Neural progenitor cell (in vitro differentiated cells): Measurements from ENCODE around the gene TLL2. TPM values are rescaled to one million over a fixed set of nuclear protein-coding genes. Genes with fewer than 3 reads are reported as not detected.

Source experiments
- DNase-seq: peaks from one replicate; pipeline ENCODE4 v3.0.0-alpha.2; 2016; ENCODE audit warnings: low spot score
- H2AFZ ChIP-seq: fragments of 200-600 bp; sonication (generic); replicated peaks from 2 replicates; pipeline ENCODE4 v1.6.1; 2016; ENCODE audit warnings: antibody characterized with exemption
- H3F3A ChIP-seq: fragments of 200-600 bp; sonication (generic); 2 replicates; pipeline ENCODE4 v1.6.1; 2016; ENCODE audit warnings: antibody characterized with exemption, low read depth
- H3K27ac ChIP-seq: fragments of 200-600 bp; sonication (generic); 2 replicates; pipeline ENCODE4 v1.5.1; 2016; ENCODE audit warnings: mild to moderate bottlenecking
- H3K27me3 ChIP-seq: fragments of 200-600 bp; sonication (generic); 2 replicates; pipeline ENCODE4 v1.6.1; 2016; ENCODE audit warnings: mild to moderate bottlenecking, moderate library complexity
- H3K36me3 ChIP-seq: fragments of 200-600 bp; sonication (generic); 2 replicates; pipeline ENCODE4 v1.5.1; 2016
- H3K4me1 ChIP-seq: fragments of 200-600 bp; sonication (generic); 2 replicates; pipeline ENCODE4 v1.6.1; 2016; ENCODE audit warnings: mixed run types
- H3K4me2 ChIP-seq: fragments of 200-600 bp; sonication (generic); 2 replicates; pipeline ENCODE4 v1.6.1; 2016
- H3K4me3 ChIP-seq: fragments of 200-600 bp; sonication (generic); 2 replicates; pipeline ENCODE4 v1.5.1; 2016
- H3K79me2 ChIP-seq: fragments of 200-600 bp; sonication (generic); 2 replicates; pipeline ENCODE4 v1.6.1; 2016; ENCODE audit warnings: low read depth
- H3K9ac ChIP-seq: fragments of 200-600 bp; sonication (generic); 2 replicates; pipeline ENCODE4 v1.6.1; 2016
- H3K9me3 ChIP-seq: fragments of 200-600 bp; sonication (generic); 2 replicates; pipeline ENCODE4 v1.5.1; 2016; ENCODE audit warnings: low read depth
- H4K20me1 ChIP-seq: fragments of 200-600 bp; sonication (generic); 2 replicates; pipeline ENCODE4 v1.6.1; 2016; ENCODE audit warnings: low read depth
- H3K27ac Mint-ChIP-seq: 3 replicates; pipeline ENCODE4 v1.8.0; 2021; ENCODE audit warnings: mixed read lengths
- H3K27me3 Mint-ChIP-seq: 2 replicates; pipeline ENCODE4 v1.8.0; 2022; ENCODE audit warnings: low read depth, mild to moderate bottlenecking, inconsistent platforms, moderate library complexity, mixed read lengths; ENCODE audit not compliant: insufficient read depth
- H3K36me3 Mint-ChIP-seq: 3 replicates; pipeline ENCODE4 v1.8.0; 2021; ENCODE audit warnings: mixed read lengths
- H3K4me1 Mint-ChIP-seq: 3 replicates; pipeline ENCODE4 v1.8.0; 2021; ENCODE audit warnings: mixed read lengths
- H3K4me3 Mint-ChIP-seq: 3 replicates; pipeline ENCODE4 v1.8.0; 2021; ENCODE audit warnings: mild to moderate bottlenecking, moderate library complexity, mixed read lengths
- H3K9me3 Mint-ChIP-seq: 3 replicates; pipeline ENCODE4 v1.8.0; 2020; ENCODE audit warnings: mixed read lengths
- EZH2 ChIP-seq: fragments of 200-600 bp; sonication (generic); IDR thresholded peaks from 2 replicates; pipeline ENCODE4 v1.6.1; 2017; ENCODE audit warnings: antibody characterized with exemption, mild to moderate bottlenecking, moderate library complexity
- EZH2phosphoT487 ChIP-seq: fragments of 200-600 bp; sonication (generic); IDR thresholded peaks from 2 replicates; pipeline ENCODE4 v1.6.1; 2017; ENCODE audit warnings: antibody characterized with exemption
- total RNA-seq: library from RNA; depleted of rRNA; stranded (reverse); fragments of >200 nt; gene quantifications from 2 replicates; pipeline ENCODE4 v1.2.3, GENCODE V29; 2015; ENCODE audit warnings: low replicate concordance
- TF ChIP-seq, protein P1 (sequence below): fragments of 200-600 bp; sonication (generic); IDR thresholded peaks from 2 replicates; pipeline ENCODE4 v1.5.1; 2017; ENCODE audit warnings: antibody characterized with exemption, mild to moderate bottlenecking

TLL2 gene
- total RNA-seq, 1 donor from 2014 or later = 0.22 TPM

DNA sequence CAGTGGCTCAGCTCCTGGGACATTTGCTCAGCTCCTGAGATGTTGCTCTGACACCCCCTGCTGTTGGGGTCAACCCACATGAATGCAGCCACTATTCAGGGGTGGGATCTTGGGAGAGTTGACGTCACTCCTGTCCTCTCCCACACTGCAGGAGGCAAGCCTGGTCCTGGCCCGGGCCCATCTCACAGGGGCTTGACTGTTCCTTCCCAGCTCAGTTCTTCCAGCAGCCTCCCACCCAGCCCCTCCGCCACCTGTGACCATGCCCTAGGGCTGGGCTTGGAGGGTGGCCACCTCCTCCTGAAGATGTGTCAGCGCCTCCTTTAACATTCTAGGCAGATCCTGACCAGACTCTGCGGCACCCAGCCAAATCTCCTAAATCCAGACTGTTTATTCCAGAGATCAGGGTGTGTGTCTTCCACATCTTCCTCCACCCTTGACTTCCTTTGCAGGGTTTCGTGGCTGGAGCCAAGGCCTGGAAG is 135.9 kb downstream of the TLL2 start:
- no peak overlapping the region for H3K4me3 Mint-ChIP-seq

DNA sequence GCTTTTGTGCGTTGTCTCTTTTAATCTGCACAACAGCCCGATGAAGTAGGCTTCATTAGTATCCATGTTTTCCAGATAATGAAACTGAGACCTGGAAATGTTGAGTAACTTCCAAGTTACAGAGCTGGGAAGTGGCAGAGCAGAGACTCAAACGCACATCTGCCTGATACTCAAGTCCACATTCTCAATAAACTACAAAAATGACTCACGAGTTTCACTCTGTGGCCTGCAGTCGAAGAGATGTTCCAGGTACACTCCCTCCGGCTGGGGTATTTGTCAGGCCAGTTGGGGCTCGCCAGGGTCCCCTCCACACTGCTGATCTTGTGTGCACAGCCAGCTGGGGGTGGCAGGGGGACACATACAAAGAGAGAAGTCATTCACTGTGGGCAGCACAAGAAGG is 137.2 kb downstream of the TLL2 start:
- Histone ChIP-seq H3K4me1 (no peaks in the 10 kb centered on the region), H3K9me3 (no peaks in the 10 kb centered on the region), H3K9ac (no peak overlapping the region), H3K4me2 (no peak overlapping the region), H4K20me1 (no peaks in the 10 kb centered on the region), H3K27ac (no peak overlapping the region), H3K27me3 (peaks cover 10% of the 10 kb centered on the region), H2AFZ (no peak overlapping the region), H3K79me2 (no peaks in the 10 kb centered on the region), H3K36me3 (no peaks in the 10 kb centered on the region), H3K4me3 (no peak overlapping the region), H3F3A (no peaks in the 10 kb centered on the region)
- H3K4me1 Mint-ChIP-seq = peaks cover 23% of the 10 kb centered on the region
- H3K9me3 Mint-ChIP-seq = no peaks in the 10 kb centered on the region
- peaks cover 2% of the 10 kb centered on the region for H3K36me3 Mint-ChIP-seq
- no peak for TF ChIP-seq EZH2
- TF ChIP-seq EZH2phosphoT487 = no peak
- TF ChIP-seq, protein P1, sequence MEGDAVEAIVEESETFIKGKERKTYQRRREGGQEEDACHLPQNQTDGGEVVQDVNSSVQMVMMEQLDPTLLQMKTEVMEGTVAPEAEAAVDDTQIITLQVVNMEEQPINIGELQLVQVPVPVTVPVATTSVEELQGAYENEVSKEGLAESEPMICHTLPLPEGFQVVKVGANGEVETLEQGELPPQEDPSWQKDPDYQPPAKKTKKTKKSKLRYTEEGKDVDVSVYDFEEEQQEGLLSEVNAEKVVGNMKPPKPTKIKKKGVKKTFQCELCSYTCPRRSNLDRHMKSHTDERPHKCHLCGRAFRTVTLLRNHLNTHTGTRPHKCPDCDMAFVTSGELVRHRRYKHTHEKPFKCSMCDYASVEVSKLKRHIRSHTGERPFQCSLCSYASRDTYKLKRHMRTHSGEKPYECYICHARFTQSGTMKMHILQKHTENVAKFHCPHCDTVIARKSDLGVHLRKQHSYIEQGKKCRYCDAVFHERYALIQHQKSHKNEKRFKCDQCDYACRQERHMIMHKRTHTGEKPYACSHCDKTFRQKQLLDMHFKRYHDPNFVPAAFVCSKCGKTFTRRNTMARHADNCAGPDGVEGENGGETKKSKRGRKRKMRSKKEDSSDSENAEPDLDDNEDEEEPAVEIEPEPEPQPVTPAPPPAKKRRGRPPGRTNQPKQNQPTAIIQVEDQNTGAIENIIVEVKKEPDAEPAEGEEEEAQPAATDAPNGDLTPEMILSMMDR = no peak
- DNase-seq = no peak
- H3K4me3 Mint-ChIP-seq = no peak overlapping the region
- H3K27ac Mint-ChIP-seq = no peak overlapping the region
- H3K27me3 Mint-ChIP-seq = peaks cover 12% of the 10 kb centered on the region

More for the DNA sequence above, 135.9 kb downstream of the TLL2 start:
- Mint-ChIP-seq H3K36me3 (peaks cover 2% of the 10 kb centered on the region), H3K9me3 (no peaks in the 10 kb centered on the region), H3K27me3 (peaks cover 12% of the 10 kb centered on the region), H3K4me1 (peaks cover 17% of the 10 kb centered on the region), H3K27ac (no peak overlapping the region)
- Histone ChIP-seq H3K79me2 (no peaks in the 10 kb centered on the region), H2AFZ (no peak overlapping the region), H3K4me1 (no peaks in the 10 kb centered on the region), H3K27me3 (peaks cover 10% of the 10 kb centered on the region), H3K4me3 (no peak overlapping the region), H3K27ac (no peak overlapping the region), H3F3A (no peaks in the 10 kb centered on the region), H4K20me1 (no peaks in the 10 kb centered on the region), H3K4me2 (no peak overlapping the region), H3K36me3 (no peaks in the 10 kb centered on the region), H3K9ac (no peak overlapping the region), H3K9me3 (no peaks in the 10 kb centered on the region)
- DNase-seq = peak; percentile 33
- no peak for TF ChIP-seq EZH2phosphoT487
- no peak for TF ChIP-seq EZH2
- TF ChIP-seq, protein P1 = no peak

DNA sequence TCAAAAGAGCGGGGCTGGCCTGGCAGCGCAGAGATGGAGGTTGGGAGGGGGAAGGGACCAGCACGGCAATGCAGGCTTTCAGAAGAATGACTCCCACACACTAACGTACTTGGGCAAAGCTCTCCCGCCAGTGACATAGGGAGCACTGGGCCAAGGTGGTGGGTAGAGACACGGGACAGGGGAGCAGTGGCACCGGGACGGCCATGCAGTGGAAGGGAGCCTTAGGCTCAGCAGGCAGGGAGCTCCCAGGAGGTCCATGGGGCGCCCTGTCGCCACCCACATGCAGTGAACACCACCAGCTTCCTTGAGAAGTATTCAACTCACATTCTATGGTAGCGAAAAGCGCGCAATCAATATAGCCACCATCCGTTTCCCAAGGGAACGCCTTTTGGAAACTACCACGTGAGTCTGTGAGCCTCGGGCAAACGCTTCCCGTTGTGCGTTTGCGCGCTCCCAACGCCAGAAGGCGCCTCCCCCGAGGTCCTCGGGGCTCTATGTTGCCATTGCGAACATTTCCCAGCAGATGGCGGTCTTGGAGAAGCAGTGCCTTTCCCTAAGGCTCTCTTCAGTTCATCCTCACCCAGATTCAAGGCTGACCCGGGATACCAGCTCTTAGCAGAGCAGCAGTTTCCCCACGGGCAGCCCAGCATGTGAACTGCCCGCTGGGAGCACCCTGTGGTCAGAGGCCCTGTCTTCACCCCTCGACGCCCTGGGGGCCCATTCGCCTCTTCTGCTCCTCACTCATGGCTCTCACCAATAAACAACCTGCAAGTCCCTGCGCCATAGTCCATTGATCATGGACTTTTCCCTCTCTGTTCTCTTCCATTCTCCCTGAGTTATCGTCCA is 138.5 kb downstream of the TLL2 start:
- Histone ChIP-seq H2AFZ (peak overlapping the region; percentile 98), H3K4me2 (peak overlapping the region; percentile 87), H3F3A (no peaks in the 10 kb centered on the region), H3K4me1 (no peaks in the 10 kb centered on the region), H3K4me3 (peak overlapping the region; percentile 49), H3K9me3 (no peaks in the 10 kb centered on the region), H3K36me3 (no peaks in the 10 kb centered on the region), H4K20me1 (no peaks in the 10 kb centered on the region), H3K27me3 (peaks cover 10% of the 10 kb centered on the region), H3K9ac (no peak overlapping the region), H3K27ac (no peak overlapping the region), H3K79me2 (no peaks in the 10 kb centered on the region)
- DNase-seq = peak; percentile 95
- Mint-ChIP-seq H3K4me3 (peak overlapping the region; percentile 0), H3K27me3 (peaks cover 12% of the 10 kb centered on the region), H3K9me3 (no peaks in the 10 kb centered on the region), H3K27ac (no peak overlapping the region), H3K4me1 (peaks cover 23% of the 10 kb centered on the region), H3K36me3 (peaks cover 2% of the 10 kb centered on the region)
- no peak for TF ChIP-seq EZH2
- TF ChIP-seq, protein P1 = peak; percentile 97
